NCI-H345 treated with DMSO at 0.1 percent for 48 hours (cell line): Measurements from ENCODE around the gene HTD2.

ENCODE experiments used
- DNase-seq: peaks from one replicate; lab custom pipeline; 2025; ENCODE audit not compliant: unreplicated experiment; lab: John Stamatoyannopoulos, UW

HTD2 gene

DNA sequence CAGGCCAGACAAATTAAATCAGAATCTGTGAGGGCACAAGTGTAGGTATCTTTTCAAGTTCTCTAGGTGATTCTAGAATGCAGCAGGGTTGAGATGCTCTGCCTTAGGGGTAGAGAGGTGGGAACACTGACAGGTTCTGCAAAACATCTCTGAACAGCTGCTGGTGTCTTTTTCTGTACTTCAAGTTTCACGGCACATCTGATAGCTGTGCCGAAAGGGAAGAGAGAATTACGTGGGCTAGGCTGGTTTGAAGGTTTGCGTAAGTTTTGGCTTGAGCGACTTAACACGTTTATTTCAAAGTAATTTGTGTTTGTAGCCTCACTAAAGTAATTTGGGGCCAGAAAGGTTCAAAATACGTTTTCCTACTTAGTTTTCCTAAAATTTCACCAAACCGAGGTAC lies 48.9 kb downstream of the HTD2 start:
- DNase-seq, result no peak

GRCh38 chr3:58356054-58356453 lies 49.7 kb downstream of the HTD2 start:
- no peak for DNase-seq

GRCh38 chr3:58357402-58357801 lies 51.1 kb downstream of the HTD2 start:
- no peak for DNase-seq

GRCh38 chr3:58358092-58358491 lies 51.8 kb downstream of the HTD2 start:
- DNase-seq, result no peak

DNA sequence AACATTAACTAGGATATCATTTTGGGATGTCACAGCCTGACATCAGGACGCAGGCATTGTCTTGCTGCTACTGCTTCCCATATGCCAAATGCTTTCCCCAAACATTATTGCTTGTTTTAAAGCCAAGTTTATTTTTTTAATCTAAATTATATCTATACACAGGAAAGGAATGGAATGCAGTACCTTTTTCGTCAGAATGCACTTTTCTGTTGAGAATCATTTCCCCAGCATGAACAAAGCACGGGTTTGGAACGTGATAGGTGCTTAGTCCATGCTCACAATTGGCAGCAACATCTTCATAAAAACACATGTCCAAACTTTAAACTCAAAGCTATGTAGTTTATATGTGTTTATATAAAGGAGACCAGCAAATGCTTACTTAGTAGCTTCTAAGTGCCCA lies 52.5 kb downstream of the HTD2 start:
- no peak for DNase-seq

GRCh38 chr3:58359621-58360020 lies 53.3 kb downstream of the HTD2 start:
- DNase-seq, result no peak

DNA sequence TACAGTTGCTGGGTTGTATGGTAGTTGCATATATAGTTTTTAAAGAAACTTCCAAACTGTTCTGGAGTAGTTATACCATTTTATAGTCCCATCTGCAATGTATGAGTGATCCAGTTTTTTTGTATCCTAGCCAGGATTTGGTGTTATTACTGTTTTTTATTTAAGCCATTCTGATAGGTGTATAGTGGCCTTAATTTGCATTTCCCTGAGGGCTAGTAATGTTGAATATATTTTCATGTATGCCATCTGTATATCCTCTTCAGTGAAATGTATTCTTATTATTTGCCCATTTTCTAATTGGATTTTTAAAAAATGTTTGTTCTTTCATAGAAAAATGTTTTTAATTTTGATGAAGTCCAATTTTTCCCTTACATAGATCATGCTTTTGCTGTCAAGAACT lies 55.5 kb downstream of the HTD2 start:
- no peak for DNase-seq

- no peak for DNase-seq
These were observed 60.4 kb downstream of the HTD2 start for GRCh38 chr3:58366699-58367098.

- DNase-seq, result no peak
These were observed 62.7 kb downstream of the HTD2 start for GRCh38 chr3:58369038-58369437.
